HG03521 (cell line): ENCODE measurements around the gene EMILIN1.
"Not testable (repeated sequence)": the region's sequence is repeated elsewhere in the genome, so short reads cannot be mapped to it uniquely, and the experiment has no call there.

Experiments used
- ATAC-seq: cut with Tn5 transposase; IDR thresholded peaks from one replicate; pipeline ENCODE4 v1.9.1; 2021; ENCODE audit warnings: mild to moderate bottlenecking, moderate library complexity; ENCODE audit not compliant: unreplicated experiment

The EMILIN1 gene

DNA sequence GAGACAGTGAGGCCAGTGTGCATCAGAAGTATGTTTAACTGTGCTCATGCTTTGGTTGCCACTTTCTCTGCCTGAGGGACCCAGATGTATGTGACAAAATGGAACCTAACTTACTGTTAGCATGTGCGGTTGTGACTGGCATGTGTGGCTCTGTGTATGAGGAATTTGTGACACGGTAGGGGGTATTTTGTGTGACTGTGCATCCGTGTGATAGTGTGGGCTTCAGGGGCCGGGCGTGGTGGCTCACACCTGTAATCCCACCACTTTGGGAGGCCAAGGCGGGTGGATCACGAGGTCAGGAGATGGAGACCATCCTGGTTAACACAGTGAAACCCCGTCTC is 40.9 kb downstream of the EMILIN1 start:
- ATAC-seq, result not testable (repeated sequence)

GRCh38 chr2:27121906-27122305 is 43.5 kb downstream of the EMILIN1 start:
- ATAC-seq, result no peak

DNA sequence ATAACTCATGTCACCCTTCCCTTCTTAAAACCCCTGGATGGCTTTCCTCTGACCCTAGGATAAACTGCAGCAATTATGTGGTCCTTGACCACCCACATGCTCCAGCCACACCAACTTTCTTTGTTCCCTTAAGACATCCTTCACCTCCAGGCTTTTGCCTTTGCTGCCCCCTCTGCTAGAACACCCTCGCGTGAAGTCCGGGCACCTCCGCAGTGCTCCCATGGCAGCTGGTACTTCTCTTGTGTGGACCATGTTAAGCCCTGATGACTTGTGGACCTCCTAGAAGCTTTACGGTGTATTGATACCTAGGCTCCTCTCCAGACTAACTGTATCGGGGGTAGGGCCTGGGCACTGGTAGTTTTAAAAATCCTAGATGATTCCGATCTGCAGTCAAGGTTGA is 44.4 kb downstream of the EMILIN1 start:
- ATAC-seq, result no peak

- ATAC-seq, result no peak
These were observed 45.1 kb downstream of the EMILIN1 start, which contains the start of gene ABHD1 for GRCh38 chr2:27123302-27124150. TSS of gene ABHD1 (plus strand) at chr2:27123815. CDS start at chr2:27123949, 134 bp downstream.

- ATAC-seq, result no peak
These were observed 46.7 kb downstream of the EMILIN1 start for GRCh38 chr2:27125104-27125503.

DNA sequence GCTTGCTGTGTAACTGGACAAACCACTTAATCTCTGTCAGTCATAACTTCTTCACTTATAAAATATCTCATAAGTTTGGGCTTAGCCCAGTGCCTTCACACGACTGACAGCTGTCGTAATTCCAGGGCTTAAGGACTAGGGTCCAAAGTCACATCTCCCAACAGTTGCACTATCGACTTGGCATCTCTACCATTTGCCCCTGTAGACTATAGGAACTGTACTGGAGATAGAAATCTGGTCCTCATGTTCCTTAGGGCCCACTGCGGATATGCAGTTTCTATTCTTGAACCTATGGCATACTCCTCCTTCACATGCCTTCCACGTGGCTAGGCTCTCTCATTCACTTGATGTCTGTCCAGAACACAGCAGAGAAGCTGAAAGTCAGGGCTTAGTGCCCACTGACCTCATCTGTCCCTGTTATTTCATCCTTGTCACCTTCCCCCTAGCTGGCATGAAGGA is 47.9 kb downstream of the EMILIN1 start:
- no peak for ATAC-seq

DNA sequence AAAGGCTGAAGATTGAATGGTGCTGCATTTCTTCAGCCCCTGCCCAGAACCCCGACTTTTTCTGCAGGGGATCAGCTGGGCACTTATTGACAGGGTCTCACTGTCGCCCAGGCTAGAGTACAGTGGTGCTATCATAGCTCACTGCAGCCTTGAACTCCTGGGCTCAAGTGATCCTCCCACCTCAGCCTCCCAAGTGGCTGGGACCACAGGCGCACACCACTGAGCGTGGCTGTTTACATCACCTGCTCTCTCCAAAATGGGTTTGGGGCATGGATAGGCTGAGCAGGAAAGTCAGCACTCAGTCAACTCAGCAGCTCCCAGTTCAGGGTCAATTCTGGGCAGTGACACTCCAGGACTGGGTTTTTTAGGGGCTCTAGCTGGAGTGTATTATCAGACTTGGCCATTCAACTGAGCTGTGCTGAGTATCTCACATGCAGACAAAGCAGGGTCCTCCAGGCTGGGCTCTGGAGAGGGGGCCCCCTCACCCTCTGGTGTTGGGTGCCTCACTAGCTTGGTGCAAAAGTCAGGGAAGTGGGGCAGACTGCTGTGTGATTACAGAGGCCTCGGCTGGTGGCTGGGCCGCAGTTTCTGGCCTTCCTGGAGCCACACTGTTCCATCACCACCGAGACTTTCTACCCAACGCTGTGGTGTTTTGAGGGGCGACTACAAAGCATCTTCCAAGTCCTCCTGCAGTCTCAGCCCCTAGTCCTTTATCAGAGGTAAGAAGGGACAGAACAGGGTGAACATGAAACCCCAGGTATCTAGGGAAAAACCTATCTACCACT is 49.7 kb downstream of the EMILIN1 start:
- ATAC-seq, result no peak

DNA sequence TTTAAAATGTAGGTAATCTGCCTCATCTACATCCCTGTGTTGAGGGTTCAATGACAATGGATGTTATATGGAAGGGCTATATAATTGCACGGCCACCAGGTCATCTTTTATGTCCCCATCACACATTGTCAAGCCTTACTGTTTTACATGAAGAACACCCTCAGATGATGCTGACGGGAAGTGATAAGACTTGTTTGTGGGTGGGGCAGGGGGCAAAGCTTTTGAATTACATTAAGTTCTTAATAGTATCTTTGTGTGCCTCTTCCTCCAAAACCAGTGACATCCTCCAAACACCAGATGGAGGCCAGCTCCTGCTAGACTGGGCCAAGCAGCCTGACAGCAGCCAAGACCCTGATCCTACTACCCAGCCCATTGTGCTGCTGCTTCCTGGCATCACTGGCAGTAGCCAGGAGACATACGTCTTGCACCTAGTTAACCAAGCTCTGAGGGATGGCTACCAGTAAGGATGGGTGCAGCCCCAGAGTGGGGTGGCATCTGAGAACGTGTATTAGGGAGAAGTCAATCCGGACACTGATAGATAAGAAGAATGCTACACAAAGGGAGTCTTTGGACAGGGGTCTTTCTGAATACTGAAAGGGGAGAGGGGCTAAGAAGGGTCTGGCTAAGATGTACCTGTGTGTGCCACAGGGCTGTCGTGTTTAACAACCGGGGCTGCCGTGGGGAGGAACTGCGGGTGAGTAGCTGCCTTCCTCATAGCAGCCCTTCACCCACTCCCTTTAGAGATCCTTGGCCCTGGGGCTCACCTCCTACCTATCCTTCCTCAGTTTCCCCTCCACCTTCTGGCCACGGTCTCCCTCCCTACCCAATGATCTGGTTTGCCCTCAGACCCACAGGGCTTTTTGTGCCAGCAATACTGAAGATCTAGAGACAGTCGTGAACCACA is 50.5 kb downstream of the EMILIN1 start:
- no peak for ATAC-seq

DNA sequence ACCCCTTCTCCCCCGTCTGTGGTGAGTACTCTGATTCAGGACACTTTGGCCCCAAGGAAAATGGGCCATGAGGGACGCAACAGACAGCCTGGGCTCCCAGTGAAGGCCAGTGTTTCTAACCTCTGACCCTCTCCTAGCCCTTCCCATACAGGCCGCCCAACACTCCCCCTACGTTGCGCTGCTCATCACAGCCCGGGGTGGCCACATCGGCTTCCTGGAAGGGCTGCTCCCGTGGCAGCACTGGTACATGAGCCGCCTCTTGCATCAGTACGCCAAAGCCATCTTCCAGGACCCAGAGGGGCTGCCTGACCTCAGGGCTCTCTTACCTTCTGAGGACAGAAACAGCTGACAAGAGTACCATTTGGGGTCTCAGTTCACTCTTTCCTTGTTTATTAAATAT is 52.0 kb downstream of the EMILIN1 start:
- no peak for ATAC-seq

GRCh38 chr2:27131429-27131828 is 53.0 kb downstream of the EMILIN1 start:
- no peak for ATAC-seq

DNA sequence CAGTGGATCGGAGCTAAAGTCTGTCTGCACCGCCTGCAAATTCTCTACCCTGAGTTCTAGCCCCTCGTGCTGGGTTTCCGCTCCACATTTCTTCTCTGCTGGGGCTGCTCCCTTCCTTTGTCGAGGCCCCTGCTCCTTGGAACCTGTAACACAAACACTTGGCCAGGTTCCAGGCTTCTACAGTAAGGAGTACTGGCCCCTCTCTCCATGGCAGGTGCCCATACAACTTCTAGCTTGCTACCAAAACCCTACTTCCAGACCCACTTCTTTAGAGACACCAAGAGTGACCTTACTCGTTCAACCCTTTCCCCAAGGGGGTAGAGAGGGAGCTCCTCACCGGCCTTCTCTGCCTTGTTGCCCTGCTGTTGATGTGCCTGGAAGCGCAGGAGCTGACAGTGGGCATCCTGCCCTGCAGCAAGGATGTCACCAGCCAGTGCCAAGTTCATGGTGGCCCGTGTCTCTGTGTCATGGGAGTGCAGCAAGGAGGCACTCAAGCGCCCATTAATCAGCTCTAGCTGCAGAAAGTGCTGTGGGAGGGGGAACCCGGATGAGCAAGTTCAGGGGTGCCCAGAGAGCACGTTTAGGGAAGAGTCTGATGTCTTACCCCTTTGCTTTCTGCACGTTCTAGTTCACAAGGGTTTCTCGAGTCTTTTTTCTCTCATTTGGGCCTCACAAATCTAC is 54.9 kb downstream of the EMILIN1 start:
- ATAC-seq, result no peak

DNA sequence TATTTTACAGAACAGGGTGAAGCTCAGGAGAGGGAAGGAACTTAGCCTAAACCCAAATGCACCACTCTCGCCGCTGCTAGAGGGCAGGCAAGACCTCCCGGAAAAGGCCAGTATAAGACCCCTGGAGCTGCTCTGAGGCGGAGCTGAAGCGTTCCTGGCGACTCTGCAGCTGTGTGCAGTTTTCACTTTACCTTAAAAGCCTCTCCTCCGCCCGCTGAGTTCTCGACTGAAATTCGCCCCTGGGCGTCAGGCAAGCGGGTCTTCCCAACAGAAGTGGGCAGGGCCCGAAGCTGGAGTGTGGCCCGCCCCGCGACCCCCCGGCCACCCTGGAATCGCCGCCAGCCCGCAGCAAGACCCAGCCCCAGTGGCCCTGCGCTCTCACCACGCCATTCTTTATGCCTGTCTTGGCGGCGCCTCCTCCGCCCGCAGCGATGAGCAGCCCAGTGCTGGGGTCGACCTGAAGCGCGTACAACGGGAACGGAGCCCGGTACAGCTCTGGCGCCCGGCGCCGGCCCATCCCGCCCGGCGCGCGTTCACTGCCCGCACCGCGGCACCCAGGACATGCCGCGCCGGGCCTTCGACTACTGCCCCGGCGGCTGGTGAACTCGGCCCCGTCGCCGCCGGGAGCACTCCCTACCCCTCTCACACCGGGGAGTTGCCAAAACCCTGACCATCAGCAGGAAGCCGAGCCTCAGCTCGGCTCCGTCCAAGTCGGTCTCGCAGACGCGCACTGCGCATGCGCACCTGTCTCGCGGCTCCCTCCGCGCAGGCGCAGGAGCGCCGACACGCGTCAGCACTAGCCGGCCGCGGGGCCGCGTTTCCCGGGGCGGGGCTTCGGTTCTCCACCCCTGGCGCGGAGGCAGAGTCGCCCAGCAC is 55.7 kb downstream of the EMILIN1 start, which contains the start of gene PREB:
Gene PREB, minus strand, starts transcription at position 732 of the 876 bp plus-strand sequence. Its CDS starts 215 bp downstream, at position 517.
- peak; percentile 90 for ATAC-seq

GRCh38 chr2:27134781-27135477 is 56.5 kb downstream of the EMILIN1 start:
- no peak for ATAC-seq

DNA sequence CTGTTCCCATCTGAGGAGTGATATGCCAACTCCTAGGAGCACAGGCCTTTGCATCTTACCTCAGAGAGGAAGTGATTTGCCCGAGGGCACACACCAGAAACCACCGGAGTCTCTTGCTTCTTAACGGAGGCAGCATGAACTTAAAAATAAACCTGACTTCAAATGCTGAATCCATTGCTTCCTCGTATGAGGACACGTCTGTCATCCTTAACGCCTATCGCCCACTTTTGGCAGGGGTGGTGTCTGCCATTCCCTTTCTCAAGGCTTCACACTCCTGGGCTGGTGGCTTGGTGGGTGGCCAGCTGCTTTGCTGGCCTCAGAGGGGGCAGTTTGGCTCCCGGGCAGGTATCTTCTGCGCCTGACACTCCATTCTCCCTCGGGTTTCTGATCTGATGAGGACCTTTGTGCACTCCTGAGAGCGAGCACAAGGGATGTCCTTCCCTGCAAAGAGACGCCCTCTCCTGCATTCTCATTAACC is 57.1 kb downstream of the EMILIN1 start:
- ATAC-seq, result no peak
